Activated CD8-positive, alpha-beta T cell treated with anti-CD3 and anti-CD28 coated beads for 36 hours (primary cell): Measurements from ENCODE around the gene TMCO4. TPM values are rescaled to one million over a fixed set of nuclear protein-coding genes. Genes with fewer than 3 reads are reported as not detected.

ENCODE experiments used
- ATAC-seq: fragments of 200-7000 bp; cut with Tn5 transposase; one replicate; pipeline ENCODE4 v1.10.0; 2021; ENCODE audit warnings: mild to moderate bottlenecking, moderate library complexity
- CTCF ChIA-PET: fragments of 350-600 bp; sonication (Branson Sonifier 250); formaldehyde crosslinking; loops from one replicate; lab custom pipeline; 2021; ENCODE audit warnings: antibody characterized with exemption; lab: Charles Lee
- POLR2A ChIA-PET: fragments of 350-600 bp; sonication (Branson Sonifier 250); formaldehyde crosslinking; loops from one replicate; lab custom pipeline; 2021; ENCODE audit warnings: antibody characterized with exemption; lab: Charles Lee
- DNase-seq: peaks from one replicate; pipeline ENCODE4 v3.0.0-alpha.2; 2020
- H3K27ac Mint-ChIP-seq: one replicate; pipeline ENCODE4 v1.8.0; 2021; ENCODE audit warnings: mild to moderate bottlenecking, mixed read lengths
- H3K27me3 Mint-ChIP-seq: one replicate; pipeline ENCODE4 v1.8.0; 2021; ENCODE audit warnings: mixed read lengths
- H3K36me3 Mint-ChIP-seq: one replicate; pipeline ENCODE4 v1.8.0; 2021; ENCODE audit warnings: low read depth, mixed read lengths
- H3K4me1 Mint-ChIP-seq: one replicate; pipeline ENCODE4 v1.8.0; 2021; ENCODE audit warnings: low read depth, mixed read lengths
- H3K4me3 Mint-ChIP-seq: one replicate; pipeline ENCODE4 v1.8.0; 2021; ENCODE audit warnings: mild to moderate bottlenecking, moderate library complexity, mixed read lengths
- H3K9me3 Mint-ChIP-seq: one replicate; pipeline ENCODE4 v1.8.0; 2021; ENCODE audit warnings: mixed read lengths
- intact Hi-C: fragments of 100-400 bp; cut with micrococcal nuclease; formaldehyde crosslinking; loops from one replicate; pipeline ENCODE4 v1.10.0; 2022
- total RNA-seq, 2 experiments: library from RNA; stranded (reverse); gene quantifications; one replicate each; pipeline ENCODE4 v1.2.3, GENCODE V29; 2021
- TF ChIP-seq, protein P1 (sequence below): fragments of 200-600 bp; IDR thresholded peaks from one replicate; pipeline ENCODE4 v1.8.0; 2022; ENCODE audit warnings: antibody characterized with exemption, mild to moderate bottlenecking

Gene TMCO4
- total RNA-seq, 2 experiments from 2014 or later = 10.8 to 13.2 TPM

DNA sequence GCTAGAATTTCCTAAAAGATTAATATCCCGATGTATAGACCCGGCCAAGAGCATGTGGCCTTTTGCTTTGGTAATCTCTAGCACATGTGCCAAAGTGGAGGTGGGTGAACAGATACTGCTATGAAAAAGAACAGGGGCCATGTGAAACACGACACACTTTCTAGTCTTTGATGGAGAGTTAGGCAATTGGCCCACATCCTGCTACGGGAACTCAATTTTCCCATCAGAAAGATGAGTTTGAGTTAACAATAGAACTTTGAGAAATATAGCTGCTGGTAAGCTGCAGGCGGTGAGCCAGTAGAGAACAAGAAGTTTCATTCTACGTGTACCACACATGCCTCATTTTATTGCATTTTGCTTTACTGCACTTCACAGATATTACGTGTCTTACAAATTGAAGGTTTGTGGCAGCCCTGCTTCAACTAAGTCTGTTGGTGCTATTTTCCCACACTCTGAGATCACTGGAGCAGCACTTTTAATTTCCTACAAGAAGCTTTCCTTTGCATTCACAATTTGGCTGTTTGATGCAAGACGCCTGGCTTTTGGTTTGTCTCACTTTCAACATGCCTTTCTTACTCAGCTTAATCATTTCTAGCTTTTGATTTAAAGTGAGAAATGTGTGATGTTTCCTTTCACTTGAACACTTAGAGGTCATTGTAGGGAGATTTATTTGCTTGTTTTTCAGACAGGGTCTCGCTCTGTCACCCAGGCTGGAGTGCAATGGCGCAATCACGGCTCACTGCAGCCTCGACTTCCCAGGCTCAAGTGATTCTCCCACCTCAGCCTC lies 88.7 kb downstream of the TMCO4 start:
- ATAC-seq (peak; percentile 50), DNase-seq (peak; percentile 41)
- H3K27ac Mint-ChIP-seq = peak overlapping the region; percentile 76
- H3K4me3 Mint-ChIP-seq = no peak overlapping the region
- no peaks in the 10 kb centered on the region for H3K27me3 Mint-ChIP-seq
- ChIA-PET POLR2A (interaction anchor here (0.8 to 1.5 kb wide), 3 partner anchors 17 to 27 kb away, joined by 3 to 4 read pairs (median 3); no protein-coding TSS in a partner anchor), CTCF (interaction anchor here (0.6 to 1.8 kb wide), 3 partner anchors 9 to 172 kb away, joined by 3 to 18 read pairs (median 4); no protein-coding TSS in a partner anchor)
- H3K36me3 Mint-ChIP-seq = peaks cover 2% of the 10 kb centered on the region
- TF ChIP-seq, protein P1, sequence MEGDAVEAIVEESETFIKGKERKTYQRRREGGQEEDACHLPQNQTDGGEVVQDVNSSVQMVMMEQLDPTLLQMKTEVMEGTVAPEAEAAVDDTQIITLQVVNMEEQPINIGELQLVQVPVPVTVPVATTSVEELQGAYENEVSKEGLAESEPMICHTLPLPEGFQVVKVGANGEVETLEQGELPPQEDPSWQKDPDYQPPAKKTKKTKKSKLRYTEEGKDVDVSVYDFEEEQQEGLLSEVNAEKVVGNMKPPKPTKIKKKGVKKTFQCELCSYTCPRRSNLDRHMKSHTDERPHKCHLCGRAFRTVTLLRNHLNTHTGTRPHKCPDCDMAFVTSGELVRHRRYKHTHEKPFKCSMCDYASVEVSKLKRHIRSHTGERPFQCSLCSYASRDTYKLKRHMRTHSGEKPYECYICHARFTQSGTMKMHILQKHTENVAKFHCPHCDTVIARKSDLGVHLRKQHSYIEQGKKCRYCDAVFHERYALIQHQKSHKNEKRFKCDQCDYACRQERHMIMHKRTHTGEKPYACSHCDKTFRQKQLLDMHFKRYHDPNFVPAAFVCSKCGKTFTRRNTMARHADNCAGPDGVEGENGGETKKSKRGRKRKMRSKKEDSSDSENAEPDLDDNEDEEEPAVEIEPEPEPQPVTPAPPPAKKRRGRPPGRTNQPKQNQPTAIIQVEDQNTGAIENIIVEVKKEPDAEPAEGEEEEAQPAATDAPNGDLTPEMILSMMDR = no peak
- no peaks in the 10 kb centered on the region for H3K9me3 Mint-ChIP-seq
- H3K4me1 Mint-ChIP-seq = peaks cover 23% of the 10 kb centered on the region
- intact Hi-C loops = no loop called here

DNA sequence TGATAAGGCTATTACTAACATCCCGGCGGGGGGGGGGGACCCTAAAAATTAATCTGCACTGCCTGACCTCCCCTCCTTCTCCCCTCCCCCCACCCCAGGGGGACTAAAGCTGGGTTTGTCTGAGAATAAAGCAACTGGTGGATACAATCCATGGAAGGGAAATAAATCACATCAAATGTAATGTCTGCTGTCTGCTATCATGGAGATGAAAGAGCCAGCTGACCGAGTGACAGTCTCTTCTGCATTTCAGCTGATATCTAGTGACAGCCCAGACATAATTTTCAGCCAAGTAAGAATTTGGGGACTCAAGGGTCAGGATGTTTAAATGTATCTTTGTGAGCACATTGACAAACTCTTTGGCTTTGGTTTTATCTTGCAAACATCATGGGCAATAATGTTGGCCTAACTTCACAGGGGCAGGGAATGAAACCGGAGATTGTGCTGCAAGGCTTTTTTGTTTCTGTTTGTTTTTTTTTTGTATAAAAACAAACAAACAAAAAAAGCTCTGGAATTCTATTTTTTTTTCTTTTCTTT lies 90.4 kb downstream of the TMCO4 start:
- ChIA-PET CTCF (interaction anchor here (1.2 kb wide), 1 partner anchor 47 kb away, joined by 5 read pairs; no protein-coding TSS in a partner anchor), POLR2A (no interaction called here)
- H3K27me3 Mint-ChIP-seq = no peaks in the 10 kb centered on the region
- DNase-seq = no peak
- H3K9me3 Mint-ChIP-seq = no peaks in the 10 kb centered on the region
- TF ChIP-seq, protein P1 = no peak
- H3K27ac Mint-ChIP-seq = no peak overlapping the region
- ATAC-seq = no peak
- peaks cover 2% of the 10 kb centered on the region for H3K36me3 Mint-ChIP-seq
- H3K4me3 Mint-ChIP-seq = no peak overlapping the region
- peaks cover 17% of the 10 kb centered on the region for H3K4me1 Mint-ChIP-seq
- intact Hi-C loops = no loop called here

- DNase-seq = no peak
- Mint-ChIP-seq H3K27ac (no peak overlapping the region), H3K4me1 (peaks cover 17% of the 10 kb centered on the region), H3K4me3 (no peak overlapping the region), H3K9me3 (no peaks in the 10 kb centered on the region), H3K27me3 (no peaks in the 10 kb centered on the region), H3K36me3 (peaks cover 2% of the 10 kb centered on the region)
- TF ChIP-seq, protein P1 = no peak
- ChIA-PET CTCF (interaction anchor here (7.6 kb wide), 1 partner anchor 47 kb away, joined by 137 read pairs; no protein-coding TSS in a partner anchor), POLR2A (no interaction called here)
- ATAC-seq = no peak
- intact Hi-C loops = no loop called here
Observed at GRCh38 chr1:19708567-19709110, 91.1 kb downstream of the TMCO4 start.

GRCh38 chr1:19706136-19706535 lies 93.6 kb downstream of the TMCO4 start:
- no peak for ATAC-seq
- Mint-ChIP-seq H3K27me3 (no peaks in the 10 kb centered on the region), H3K27ac (no peak overlapping the region), H3K36me3 (peaks cover 2% of the 10 kb centered on the region), H3K9me3 (no peaks in the 10 kb centered on the region), H3K4me1 (peaks cover 12% of the 10 kb centered on the region), H3K4me3 (no peak overlapping the region)
- TF ChIP-seq, protein P1 = no peak
- ChIA-PET POLR2A (no interaction called here), CTCF (interaction anchor here (0.7 to 7.6 kb wide), 8 partner anchors 9 to 495 kb away, joined by 3 to 137 read pairs (median 6); no protein-coding TSS in a partner anchor)
- DNase-seq = no peak
- intact Hi-C loops = no loop called here
